GM18502 (cell line): ENCODE results near the gene AFP.

Experiments used
- ATAC-seq: cut with Tn5 transposase; IDR thresholded peaks from one replicate; pipeline ENCODE4 v1.9.1; 2021; ENCODE audit warnings: mild to moderate bottlenecking; ENCODE audit not compliant: unreplicated experiment, poor library complexity

AFP gene

GRCh38 chr4:73436674-73437557 lies 895 bp downstream of the AFP start:
- ATAC-seq = no peak

GRCh38 chr4:73437558-73437956 lies 1.5 kb downstream of the AFP start:
- ATAC-seq = no peak

- no peak for ATAC-seq
These were observed 2.0 kb downstream of the AFP start for GRCh38 chr4:73438048-73438447.

GRCh38 chr4:73438582-73439215 lies 2.7 kb downstream of the AFP start:
- no peak for ATAC-seq

- no peak for ATAC-seq
These were observed 3.4 kb downstream of the AFP start for GRCh38 chr4:73439445-73439844.

- no peak for ATAC-seq
These were observed 4.0 kb downstream of the AFP start for GRCh38 chr4:73439991-73440390.

- ATAC-seq = no peak
These were observed 4.6 kb downstream of the AFP start for GRCh38 chr4:73440653-73441052.

GRCh38 chr4:73442275-73442674 lies 6.3 kb downstream of the AFP start:
- ATAC-seq = no peak

GRCh38 chr4:73443224-73443623 lies 7.2 kb downstream of the AFP start:
- no peak for ATAC-seq

- no peak for ATAC-seq
These were observed 9.6 kb downstream of the AFP start for GRCh38 chr4:73445383-73446335.

GRCh38 chr4:73446336-73446938 lies 10.4 kb downstream of the AFP start:
- peak; percentile 99 for ATAC-seq

GRCh38 chr4:73447671-73448070 lies 11.7 kb downstream of the AFP start:
- no peak for ATAC-seq

- ATAC-seq = no peak
These were observed 12.6 kb downstream of the AFP start for GRCh38 chr4:73448448-73449203.

- no peak for ATAC-seq
These were observed 14.5 kb downstream of the AFP start for GRCh38 chr4:73450398-73451004.

- ATAC-seq = no peak
These were observed 15.4 kb downstream of the AFP start for GRCh38 chr4:73451404-73451803.

GRCh38 chr4:73451981-73452747 lies 16.1 kb downstream of the AFP start:
- ATAC-seq = no peak

GRCh38 chr4:73452953-73453700 lies 17.1 kb downstream of the AFP start:
- ATAC-seq = no peak

- no peak for ATAC-seq
These were observed 17.6 kb downstream of the AFP start for GRCh38 chr4:73453701-73454005.
